WTC11 (cell line): ENCODE results near the gene TDP1. TPM values are rescaled to one million over a fixed set of nuclear protein-coding genes. Genes with fewer than 3 reads are reported as not detected.

ENCODE experiments used
- ATAC-seq: fragments of 200-7000 bp; cut with Tn5 transposase; 2 replicates; pipeline ENCODE4 v1.10.0; 2021; ENCODE audit warnings: mild to moderate bottlenecking, moderate library complexity
- CTCF ChIA-PET: fragments of 300-600 bp; sonication (Branson Sonifier 250); formaldehyde crosslinking; loops from one replicate; lab custom pipeline; 2021; ENCODE audit warnings: antibody characterized with exemption; lab: Charles Lee
- POLR2A ChIA-PET: fragments of 350-600 bp; sonication (Branson Sonifier 250); formaldehyde crosslinking; loops from one replicate; lab custom pipeline; 2021; ENCODE audit warnings: antibody characterized with exemption; lab: Charles Lee
- DNase-seq: peaks from one replicate; pipeline ENCODE4 v3.0.0; 2021; ENCODE audit warnings: low spot score
- H3K27ac Mint-ChIP-seq: 2 replicates; pipeline ENCODE4 v1.8.0; 2021; ENCODE audit warnings: mixed read lengths
- H3K27me3 Mint-ChIP-seq: 2 replicates; pipeline ENCODE4 v1.8.0; 2021; ENCODE audit warnings: low read depth, mild to moderate bottlenecking, moderate library complexity, mixed read lengths
- H3K36me3 Mint-ChIP-seq: 2 replicates; pipeline ENCODE4 v1.8.0; 2021; ENCODE audit warnings: mixed read lengths
- H3K4me1 Mint-ChIP-seq: 2 replicates; pipeline ENCODE4 v1.8.0; 2022; ENCODE audit warnings: mixed read lengths
- H3K4me3 Mint-ChIP-seq: 2 replicates; pipeline ENCODE4 v1.8.0; 2021; ENCODE audit warnings: mild to moderate bottlenecking, moderate library complexity, mixed read lengths
- H3K9me3 Mint-ChIP-seq: 2 replicates; pipeline ENCODE4 v1.8.0; 2021; ENCODE audit warnings: mixed read lengths
- ATF1 ChIP-seq: sonication (generic); formaldehyde crosslinking; IDR thresholded peaks from 2 replicates; pipeline ENCODE4 v1.8.1; 2023; ENCODE audit warnings: mild to moderate bottlenecking, moderate library complexity, missing genetic modification reagents
- CBFB ChIP-seq: sonication (generic); formaldehyde crosslinking; IDR thresholded peaks from 2 replicates; pipeline ENCODE4 v1.8.1; 2022; ENCODE audit warnings: mild to moderate bottlenecking, low read depth, missing genetic modification reagents
- CREM ChIP-seq: sonication (generic); formaldehyde crosslinking; IDR thresholded peaks from 2 replicates; pipeline ENCODE4 v1.8.1; 2022; ENCODE audit warnings: mild to moderate bottlenecking, missing genetic modification reagents, moderate library complexity
- FOXK1 ChIP-seq: sonication (generic); formaldehyde crosslinking; IDR thresholded peaks from 2 replicates; pipeline ENCODE4 v1.8.0; 2022; ENCODE audit warnings: mild to moderate bottlenecking, moderate library complexity, missing genetic modification reagents
- GABPB1 ChIP-seq: sonication (generic); formaldehyde crosslinking; IDR thresholded peaks from 2 replicates; pipeline ENCODE4 v1.8.1; 2023; ENCODE audit warnings: mild to moderate bottlenecking, missing genetic modification reagents
- HMGA2 ChIP-seq: fragments of 250-450 bp; sonication (Bioruptor Pico); IDR thresholded peaks from 2 replicates; pipeline ENCODE4 v1.4.0; 2021; ENCODE audit warnings: mild to moderate bottlenecking, moderate library complexity
- NR1H2 ChIP-seq: sonication (generic); formaldehyde crosslinking; IDR thresholded peaks from 2 replicates; pipeline ENCODE4 v1.9.0; 2021; ENCODE audit warnings: mild to moderate bottlenecking, moderate library complexity, missing genetic modification reagents
- total RNA-seq: library from RNA; stranded (reverse); gene quantifications from 3 replicates; pipeline ENCODE4 v1.2.3, GENCODE V29; 2021
- TF ChIP-seq, protein P1 (sequence below): fragments of 250-450 bp; sonication (Bioruptor Pico); conservative IDR thresholded peaks from 2 replicates; pipeline ENCODE4 v1.9.0; 2021; ENCODE audit warnings: mild to moderate bottlenecking
- TF ChIP-seq, protein P2 (sequence below): sonication (generic); formaldehyde crosslinking; IDR thresholded peaks from 2 replicates; pipeline ENCODE4 v1.8.0; 2022; ENCODE audit warnings: mild to moderate bottlenecking, missing genetic modification reagents
- TF ChIP-seq, protein P3 (sequence below): sonication (generic); formaldehyde crosslinking; conservative IDR thresholded peaks from 2 replicates; pipeline ENCODE4 v1.8.1; 2022; ENCODE audit warnings: mild to moderate bottlenecking, missing genetic modification reagents
- TF ChIP-seq, protein P4 (sequence below): fragments of 200-600 bp; IDR thresholded peaks from 2 replicates; pipeline ENCODE4 v1.8.0; 2022; ENCODE audit warnings: antibody characterized with exemption
- TF ChIP-seq, protein P5 (sequence below): fragments of 250-450 bp; sonication (Bioruptor Pico); IDR thresholded peaks from 2 replicates; pipeline ENCODE4 v1.9.0; 2021; ENCODE audit warnings: mild to moderate bottlenecking

The TDP1 gene
- total RNA-seq, 1 experiment from 2014 or later: 59.8 TPM

DNA sequence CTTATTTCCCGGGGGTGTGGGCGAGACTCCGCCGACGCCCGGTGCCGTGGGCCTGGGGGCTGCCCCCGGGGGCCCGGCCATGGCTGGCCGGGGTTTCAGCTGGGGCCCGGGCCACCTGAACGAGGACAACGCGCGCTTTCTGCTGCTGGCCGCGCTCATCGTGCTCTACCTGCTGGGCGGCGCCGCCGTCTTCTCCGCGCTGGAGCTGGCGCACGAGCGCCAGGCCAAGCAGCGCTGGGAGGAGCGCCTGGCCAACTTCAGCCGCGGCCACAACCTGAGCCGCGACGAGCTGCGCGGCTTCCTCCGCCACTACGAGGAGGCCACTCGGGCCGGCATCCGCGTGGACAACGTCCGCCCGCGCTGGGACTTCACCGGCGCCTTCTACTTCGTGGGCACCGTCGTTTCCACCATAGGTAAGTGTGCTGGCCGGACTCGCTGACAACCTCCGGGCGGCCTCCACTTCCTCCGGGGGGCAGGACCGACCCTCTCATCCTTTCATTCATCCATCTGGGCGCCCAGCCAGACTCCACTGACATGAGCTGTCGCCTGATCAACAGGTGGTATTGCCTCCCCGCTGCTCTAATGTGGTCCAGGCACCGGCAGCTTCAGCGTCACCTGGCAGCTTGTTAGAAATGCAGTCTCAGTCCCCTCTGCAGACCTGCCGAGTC, 106.5 kb downstream of the TDP1 start (continued):
- TF ChIP-seq, protein P1, sequence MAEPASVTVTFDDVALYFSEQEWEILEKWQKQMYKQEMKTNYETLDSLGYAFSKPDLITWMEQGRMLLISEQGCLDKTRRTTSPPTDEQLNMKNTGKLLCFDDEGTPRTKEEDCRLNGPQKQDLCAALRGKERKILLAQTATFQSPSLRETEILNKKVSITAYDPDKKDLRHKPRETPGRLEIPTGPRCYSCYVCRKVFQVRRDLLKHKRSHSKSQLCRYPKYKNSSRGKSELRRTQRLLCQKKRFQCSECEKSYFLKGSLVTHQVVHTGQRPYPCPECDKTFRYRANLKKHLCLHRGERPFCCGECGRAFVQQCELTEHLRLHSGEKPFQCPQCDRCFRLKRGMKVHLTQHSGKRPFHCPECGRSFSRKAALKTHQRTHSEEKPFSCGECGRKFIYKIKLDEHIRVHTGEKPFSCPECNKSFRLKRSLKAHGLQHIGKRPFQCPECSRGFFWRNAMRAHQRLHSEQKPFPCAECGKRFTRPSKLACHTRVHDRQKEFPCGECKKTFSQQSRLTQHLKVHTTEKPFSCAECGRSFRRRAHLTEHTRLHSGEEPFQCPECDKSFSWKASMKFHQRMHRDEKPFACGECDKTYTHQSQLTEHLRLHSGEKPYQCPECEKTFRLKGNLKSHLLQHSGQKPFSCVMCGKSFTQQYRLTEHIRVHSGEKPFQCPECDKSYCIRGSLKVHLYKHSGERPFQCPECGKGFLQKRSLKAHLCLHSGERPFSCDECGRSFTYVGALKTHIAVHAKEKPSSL: no peak
- no peak for TF ChIP-seq HMGA2
- TF ChIP-seq, protein P2, sequence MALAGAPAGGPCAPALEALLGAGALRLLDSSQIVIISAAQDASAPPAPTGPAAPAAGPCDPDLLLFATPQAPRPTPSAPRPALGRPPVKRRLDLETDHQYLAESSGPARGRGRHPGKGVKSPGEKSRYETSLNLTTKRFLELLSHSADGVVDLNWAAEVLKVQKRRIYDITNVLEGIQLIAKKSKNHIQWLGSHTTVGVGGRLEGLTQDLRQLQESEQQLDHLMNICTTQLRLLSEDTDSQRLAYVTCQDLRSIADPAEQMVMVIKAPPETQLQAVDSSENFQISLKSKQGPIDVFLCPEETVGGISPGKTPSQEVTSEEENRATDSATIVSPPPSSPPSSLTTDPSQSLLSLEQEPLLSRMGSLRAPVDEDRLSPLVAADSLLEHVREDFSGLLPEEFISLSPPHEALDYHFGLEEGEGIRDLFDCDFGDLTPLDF (CRISPR knock-in tag): no peak
- TF ChIP-seq CBFB (CRISPR knock-in tag): no peak

DNA sequence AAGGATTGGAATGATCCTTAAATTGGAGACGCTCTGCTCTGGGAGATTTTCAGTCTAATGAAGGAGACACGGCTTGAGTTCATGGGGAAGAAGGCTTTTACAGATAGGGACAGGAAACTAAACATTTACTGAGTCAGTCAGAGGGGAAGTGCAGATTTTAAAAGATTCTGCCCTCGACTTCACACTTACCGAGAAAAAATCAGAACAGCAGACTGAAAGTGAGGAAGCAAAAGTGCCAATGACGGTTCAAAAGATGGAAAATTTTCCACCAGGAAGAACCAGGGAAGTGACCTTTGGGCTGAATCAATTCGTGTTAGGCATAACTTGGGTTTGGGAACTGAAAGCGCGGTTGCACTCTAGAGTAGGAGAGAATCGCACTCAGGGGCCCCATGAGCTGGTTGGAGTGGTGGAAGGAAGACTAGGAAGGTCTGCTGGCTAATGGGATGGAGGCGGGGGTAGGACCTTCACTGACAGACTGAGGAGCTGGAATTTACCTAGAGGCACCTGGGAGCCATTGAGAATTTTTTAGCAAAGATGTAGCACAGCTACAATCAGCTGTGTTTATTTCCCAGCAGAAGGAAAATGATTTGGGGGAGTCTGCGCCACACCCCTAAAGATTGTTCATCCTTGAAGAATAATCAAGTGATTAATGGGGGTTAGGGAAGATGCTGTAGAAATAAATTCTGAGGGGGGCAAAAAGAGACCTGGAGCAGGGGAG, 107.3 kb downstream of the TDP1 start:
- Mint-ChIP-seq H3K9me3 (no peaks in the 10 kb centered on the region), H3K36me3 (no peaks in the 10 kb centered on the region), H3K4me3 (peak overlapping the region; percentile 83), H3K27me3 (peaks cover 78% of the 10 kb centered on the region), H3K27ac (no peak overlapping the region), H3K4me1 (peaks cover 23% of the 10 kb centered on the region)
- CTCF ChIA-PET: interaction anchor here (0.7 to 2.8 kb wide), 8 partner anchors 47 to 1036 kb away, joined by 3 to 27 read pairs (median 5); partner anchors contain the start of gene EFCAB11
- POLR2A ChIA-PET: no interaction called here
- TF ChIP-seq GABPB1 (CRISPR knock-in tag) (no peak), ATF1 (CRISPR knock-in tag) (no peak), NR1H2 (CRISPR knock-in tag) (no peak)
- TF ChIP-seq, protein P3, sequence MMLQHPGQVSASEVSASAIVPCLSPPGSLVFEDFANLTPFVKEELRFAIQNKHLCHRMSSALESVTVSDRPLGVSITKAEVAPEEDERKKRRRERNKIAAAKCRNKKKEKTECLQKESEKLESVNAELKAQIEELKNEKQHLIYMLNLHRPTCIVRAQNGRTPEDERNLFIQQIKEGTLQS (CRISPR knock-in tag): no peak
- TF ChIP-seq, protein P4, sequence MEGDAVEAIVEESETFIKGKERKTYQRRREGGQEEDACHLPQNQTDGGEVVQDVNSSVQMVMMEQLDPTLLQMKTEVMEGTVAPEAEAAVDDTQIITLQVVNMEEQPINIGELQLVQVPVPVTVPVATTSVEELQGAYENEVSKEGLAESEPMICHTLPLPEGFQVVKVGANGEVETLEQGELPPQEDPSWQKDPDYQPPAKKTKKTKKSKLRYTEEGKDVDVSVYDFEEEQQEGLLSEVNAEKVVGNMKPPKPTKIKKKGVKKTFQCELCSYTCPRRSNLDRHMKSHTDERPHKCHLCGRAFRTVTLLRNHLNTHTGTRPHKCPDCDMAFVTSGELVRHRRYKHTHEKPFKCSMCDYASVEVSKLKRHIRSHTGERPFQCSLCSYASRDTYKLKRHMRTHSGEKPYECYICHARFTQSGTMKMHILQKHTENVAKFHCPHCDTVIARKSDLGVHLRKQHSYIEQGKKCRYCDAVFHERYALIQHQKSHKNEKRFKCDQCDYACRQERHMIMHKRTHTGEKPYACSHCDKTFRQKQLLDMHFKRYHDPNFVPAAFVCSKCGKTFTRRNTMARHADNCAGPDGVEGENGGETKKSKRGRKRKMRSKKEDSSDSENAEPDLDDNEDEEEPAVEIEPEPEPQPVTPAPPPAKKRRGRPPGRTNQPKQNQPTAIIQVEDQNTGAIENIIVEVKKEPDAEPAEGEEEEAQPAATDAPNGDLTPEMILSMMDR: no peak
- TF ChIP-seq, protein P5, sequence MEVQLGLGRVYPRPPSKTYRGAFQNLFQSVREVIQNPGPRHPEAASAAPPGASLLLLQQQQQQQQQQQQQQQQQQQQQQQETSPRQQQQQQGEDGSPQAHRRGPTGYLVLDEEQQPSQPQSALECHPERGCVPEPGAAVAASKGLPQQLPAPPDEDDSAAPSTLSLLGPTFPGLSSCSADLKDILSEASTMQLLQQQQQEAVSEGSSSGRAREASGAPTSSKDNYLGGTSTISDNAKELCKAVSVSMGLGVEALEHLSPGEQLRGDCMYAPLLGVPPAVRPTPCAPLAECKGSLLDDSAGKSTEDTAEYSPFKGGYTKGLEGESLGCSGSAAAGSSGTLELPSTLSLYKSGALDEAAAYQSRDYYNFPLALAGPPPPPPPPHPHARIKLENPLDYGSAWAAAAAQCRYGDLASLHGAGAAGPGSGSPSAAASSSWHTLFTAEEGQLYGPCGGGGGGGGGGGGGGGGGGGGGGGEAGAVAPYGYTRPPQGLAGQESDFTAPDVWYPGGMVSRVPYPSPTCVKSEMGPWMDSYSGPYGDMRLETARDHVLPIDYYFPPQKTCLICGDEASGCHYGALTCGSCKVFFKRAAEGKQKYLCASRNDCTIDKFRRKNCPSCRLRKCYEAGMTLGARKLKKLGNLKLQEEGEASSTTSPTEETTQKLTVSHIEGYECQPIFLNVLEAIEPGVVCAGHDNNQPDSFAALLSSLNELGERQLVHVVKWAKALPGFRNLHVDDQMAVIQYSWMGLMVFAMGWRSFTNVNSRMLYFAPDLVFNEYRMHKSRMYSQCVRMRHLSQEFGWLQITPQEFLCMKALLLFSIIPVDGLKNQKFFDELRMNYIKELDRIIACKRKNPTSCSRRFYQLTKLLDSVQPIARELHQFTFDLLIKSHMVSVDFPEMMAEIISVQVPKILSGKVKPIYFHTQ (CRISPR knock-in tag): no peak
- ATAC-seq (no peak), DNase-seq (no peak)

DNA sequence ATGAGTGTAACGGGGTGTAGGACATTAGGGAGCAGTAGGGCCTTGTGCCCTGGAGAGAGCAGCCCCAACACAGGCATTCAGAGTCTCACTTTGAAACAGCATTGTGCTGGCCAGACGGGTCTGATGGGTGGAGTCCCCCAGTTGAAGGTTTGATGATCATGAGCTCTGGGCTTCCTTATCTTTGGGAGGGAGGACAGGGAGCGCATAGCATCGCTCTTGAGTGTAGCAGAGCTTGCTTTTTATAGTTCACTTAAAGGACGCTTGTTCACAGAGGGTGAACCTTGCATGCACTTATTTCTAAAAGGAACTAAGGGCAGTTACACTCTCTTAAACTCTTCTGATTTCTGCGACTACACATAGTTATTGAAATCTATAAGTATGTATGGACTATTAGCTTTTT, 116.6 kb downstream of the TDP1 start:
- ATAC-seq (no peak), DNase-seq (no peak)
- Mint-ChIP-seq H3K36me3 (no peaks in the 10 kb centered on the region), H3K4me3 (no peak overlapping the region), H3K27me3 (peaks cover 37% of the 10 kb centered on the region)
- CTCF ChIA-PET: no interaction called here
- TF ChIP-seq, protein P5 (CRISPR knock-in tag): no peak
- no peak for TF ChIP-seq CREM (CRISPR knock-in tag)
- no peak for TF ChIP-seq FOXK1 (CRISPR knock-in tag)
- TF ChIP-seq, all 79 proteins: peak for 0
- Mint-ChIP-seq H3K9me3 (no peaks in the 10 kb centered on the region), H3K4me1 (no peaks in the 10 kb centered on the region), H3K27ac (no peak overlapping the region)
- POLR2A ChIA-PET: no interaction called here
